ENCODE results near the gene PRR16. TPM values are rescaled to one million over a fixed set of nuclear protein-coding genes. Genes with fewer than 3 reads are reported as not detected.
"Not testable (repeated sequence)": the region's sequence is repeated elsewhere in the genome, so short reads cannot be mapped to it uniquely, and the experiment has no call there.

PRR16 gene
- total RNA-seq, 2 donors from 2014 or later = 3.5 to 13.4 TPM

DNA sequence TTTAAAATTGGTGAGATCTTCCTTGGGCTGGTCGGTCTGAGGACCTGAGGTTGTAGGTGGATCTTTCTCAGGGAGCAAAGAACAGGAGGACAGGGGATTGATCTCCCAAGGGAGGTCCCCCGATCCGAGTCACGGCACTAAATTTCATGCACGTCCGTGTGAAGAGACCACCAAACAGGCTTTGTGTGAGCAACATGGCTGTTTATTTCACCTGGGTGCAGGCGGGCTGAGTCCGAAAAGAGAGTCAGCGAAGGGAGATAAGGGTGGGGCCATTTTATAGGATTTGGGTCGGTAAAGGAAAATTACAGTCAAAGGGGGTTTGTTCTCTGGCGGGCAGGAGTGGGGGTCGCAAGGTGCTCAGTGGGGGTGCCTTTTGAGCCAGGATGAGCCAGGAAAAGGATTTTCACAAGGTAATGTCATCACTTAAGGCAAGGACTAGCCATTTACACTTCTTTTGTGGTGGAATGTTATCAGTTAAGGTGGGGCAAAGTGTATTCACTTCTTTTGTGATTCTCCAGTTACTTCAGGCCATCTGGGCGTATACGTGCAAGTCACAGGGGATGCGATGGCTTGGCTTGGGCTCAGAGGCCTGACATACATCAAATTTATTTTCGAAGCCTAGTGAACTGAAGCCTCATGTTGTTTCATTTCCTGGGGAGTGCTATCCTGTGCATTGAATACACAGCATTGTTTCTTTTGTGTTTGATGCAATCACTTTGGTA lies 238.9 kb downstream of the PRR16 start:
- intact Hi-C loops (cut with DNase I); H3K27me3 ChIP-seq (replicated peaks; ENCODE audit: insufficient read depth); H3K4me1 ChIP-seq (replicated peaks); H3K27ac ChIP-seq; DNase-seq (ENCODE audit: low spot score); H3K36me3 ChIP-seq; H3K9me3 ChIP-seq; H3K4me3 ChIP-seq: not testable (repeated sequence)
- 51% methylated on average over 16 of the region's 16 CpGs for WGBS

- no peak for DNase-seq (ENCODE audit: low spot score)
- no peaks in the 10 kb centered on the region for H3K27me3 ChIP-seq (replicated peaks; ENCODE audit: insufficient read depth)
- 61% methylated on average over 1 of the region's 1 CpG for WGBS
- H3K27ac ChIP-seq = no peak overlapping the region
- no peak overlapping the region for H3K4me3 ChIP-seq
- no peaks in the 10 kb centered on the region for H3K36me3 ChIP-seq
- H3K9me3 ChIP-seq = no peaks in the 10 kb centered on the region
- no peaks in the 10 kb centered on the region for H3K4me1 ChIP-seq (replicated peaks)
- TF ChIP-seq POLR2AphosphoS5 (IDR thresholded peaks at IDR 0.05) (no peak), CTCF (IDR thresholded peaks at IDR 0.05) (no peak), POLR2A (IDR thresholded peaks at IDR 0.05) (no peak)
- intact Hi-C loops (cut with DNase I) = no loop called here
These were observed 240.0 kb downstream of the PRR16 start for GRCh38 chr5:120703918-120704587.

GRCh38 chr5:120706877-120707276 lies 242.8 kb downstream of the PRR16 start:
- DNase-seq (ENCODE audit: low spot score) = no peak
- Histone ChIP-seq H3K4me1 (replicated peaks) (no peaks in the 10 kb centered on the region), H3K27ac (no peak overlapping the region), H3K4me3 (no peak overlapping the region), H3K36me3 (no peaks in the 10 kb centered on the region), H3K9me3 (no peaks in the 10 kb centered on the region), H3K27me3 (replicated peaks; ENCODE audit: insufficient read depth) (no peaks in the 10 kb centered on the region)
- TF ChIP-seq POLR2AphosphoS5 (IDR thresholded peaks at IDR 0.05) = no peak
- no peak for TF ChIP-seq CTCF (IDR thresholded peaks at IDR 0.05)
- TF ChIP-seq POLR2A (IDR thresholded peaks at IDR 0.05) = no peak
- intact Hi-C loops (cut with DNase I) = no loop called here

- intact Hi-C loops (cut with DNase I) = no loop called here
- DNase-seq (ENCODE audit: low spot score) = no peak
- 78% methylated on average over 3 of the region's 3 CpGs for WGBS
These were observed 253.3 kb downstream of the PRR16 start for GRCh38 chr5:120717381-120717780.

DNA sequence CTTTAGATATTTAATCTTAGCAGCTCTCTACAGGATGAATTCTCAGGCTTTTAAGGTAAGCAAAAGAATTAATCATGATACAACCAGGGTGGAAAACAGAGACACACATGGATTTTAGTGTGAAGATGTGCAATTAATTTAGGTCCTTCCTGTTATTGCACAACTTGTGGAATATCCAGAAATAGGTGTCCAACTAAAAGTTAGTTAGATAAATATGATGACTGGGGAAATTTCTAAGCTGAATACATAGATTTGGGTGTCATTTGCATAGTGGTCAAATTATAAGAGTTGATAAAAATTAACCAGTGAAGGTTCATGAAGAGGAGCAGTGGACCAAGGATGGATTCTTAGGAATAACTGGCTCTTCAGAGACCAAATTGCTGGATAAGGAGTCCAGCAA lies 266.1 kb downstream of the PRR16 start:
- H3K36me3 ChIP-seq = no peaks in the 10 kb centered on the region
- H3K9me3 ChIP-seq = no peaks in the 10 kb centered on the region

More at GRCh38 chr5:120717381-120717780, 253.3 kb downstream of the PRR16 start:
- TF ChIP-seq CTCF (IDR thresholded peaks at IDR 0.05) (no peak), POLR2AphosphoS5 (IDR thresholded peaks at IDR 0.05) (no peak), POLR2A (IDR thresholded peaks at IDR 0.05) (no peak)
- Histone ChIP-seq H3K9me3 (no peaks in the 10 kb centered on the region), H3K36me3 (no peaks in the 10 kb centered on the region), H3K27me3 (replicated peaks; ENCODE audit: insufficient read depth) (no peaks in the 10 kb centered on the region), H3K4me1 (replicated peaks) (no peaks in the 10 kb centered on the region), H3K4me3 (no peak overlapping the region), H3K27ac (no peak overlapping the region)

More for the DNA sequence above, 266.1 kb downstream of the PRR16 start:
- intact Hi-C loops (cut with DNase I) = no loop called here
- no peak overlapping the region for H3K27ac ChIP-seq
- TF ChIP-seq POLR2AphosphoS5 (IDR thresholded peaks at IDR 0.05) (no peak), POLR2A (IDR thresholded peaks at IDR 0.05) (no peak), CTCF (IDR thresholded peaks at IDR 0.05) (no peak)
- H3K27me3 ChIP-seq (replicated peaks; ENCODE audit: insufficient read depth) = no peaks in the 10 kb centered on the region
- no peaks in the 10 kb centered on the region for H3K4me1 ChIP-seq (replicated peaks)
- DNase-seq (ENCODE audit: low spot score) = no peak
- no peak overlapping the region for H3K4me3 ChIP-seq
